ENCODE results near the gene SUSD5. TPM values are rescaled to one million over a fixed set of nuclear protein-coding genes. Genes with fewer than 3 reads are reported as not detected.

The SUSD5 gene
- total RNA-seq, 1 experiment from 2014 or later, result 1.2 TPM

- TF ChIP-seq AR (CRISPR knock-in tag; IDR thresholded peaks at IDR 0.05) (no peak), FOXP1 (CRISPR knock-in tag; IDR thresholded peaks at IDR 0.05; ENCODE audit: borderline replicate concordance) (no peak), ZNF671 (CRISPR knock-in tag; IDR thresholded peaks at IDR 0.05) (no peak)
Measured at GRCh38 chr3:33173672-33174071, 44.9 kb downstream of the SUSD5 start (continued).

DNA sequence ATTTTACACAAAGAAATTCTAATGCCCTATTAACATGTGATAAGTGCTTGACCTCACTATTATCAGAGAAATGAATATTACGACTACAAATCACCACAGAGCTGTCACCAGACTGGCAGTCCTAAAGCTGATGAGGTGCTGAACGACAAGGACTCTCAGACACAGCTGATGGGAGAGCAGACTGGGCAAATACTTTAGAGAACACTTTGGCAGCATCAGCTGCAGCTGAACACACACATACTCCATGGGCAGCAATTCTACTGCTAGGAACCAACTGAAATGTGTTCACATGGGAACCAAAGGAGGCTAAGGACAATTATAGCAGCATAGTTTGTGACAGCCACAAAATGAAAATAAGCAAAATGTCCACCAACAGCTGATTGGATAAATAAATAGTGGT, 45.5 kb downstream of the SUSD5 start:
- Mint-ChIP-seq H3K9me3 (peaks cover 3% of the 10 kb centered on the region; the same call in 1 of the 2 replicates), H3K4me3 (no peak overlapping the region), H3K4me1 (no peaks in the 10 kb centered on the region), H3K27me3 (ENCODE audit: low read depth) (no peaks in the 10 kb centered on the region), H3K27ac (no peak overlapping the region), H3K36me3 (no peaks in the 10 kb centered on the region)
- ChIA-PET POLR2A (interaction anchor here (0.6 kb wide), 1 partner anchor 378 kb away, joined by 4 read pairs; no protein-coding TSS in a partner anchor), CTCF (interaction anchor here (0.8 to 1.2 kb wide), 2 partner anchors 29 to 200 kb away, joined by 4 to 6 read pairs; no protein-coding TSS in a partner anchor)
- no peak for ATAC-seq
- TF ChIP-seq AR (CRISPR knock-in tag; IDR thresholded peaks at IDR 0.05) (no peak), CDX4 (CRISPR knock-in tag; IDR thresholded peaks at IDR 0.05; ENCODE audit: borderline replicate concordance) (no peak), ETV6 (CRISPR knock-in tag; IDR thresholded peaks at IDR 0.05) (no peak), NFE2L1 (CRISPR knock-in tag; IDR thresholded peaks at IDR 0.05) (no peak)
- TF ChIP-seq, protein P1, sequence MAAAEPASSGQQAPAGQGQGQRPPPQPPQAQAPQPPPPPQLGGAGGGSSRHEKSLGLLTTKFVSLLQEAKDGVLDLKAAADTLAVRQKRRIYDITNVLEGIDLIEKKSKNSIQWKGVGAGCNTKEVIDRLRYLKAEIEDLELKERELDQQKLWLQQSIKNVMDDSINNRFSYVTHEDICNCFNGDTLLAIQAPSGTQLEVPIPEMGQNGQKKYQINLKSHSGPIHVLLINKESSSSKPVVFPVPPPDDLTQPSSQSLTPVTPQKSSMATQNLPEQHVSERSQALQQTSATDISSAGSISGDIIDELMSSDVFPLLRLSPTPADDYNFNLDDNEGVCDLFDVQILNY (CRISPR knock-in tag; IDR thresholded peaks at IDR 0.05), result no peak
- no peak for DNase-seq (ENCODE audit: low spot score)

- no peak for DNase-seq (ENCODE audit: low spot score)
- TF ChIP-seq ZNF416 (CRISPR knock-in tag; IDR thresholded peaks at IDR 0.05), result no peak
- TF ChIP-seq, protein P2, sequence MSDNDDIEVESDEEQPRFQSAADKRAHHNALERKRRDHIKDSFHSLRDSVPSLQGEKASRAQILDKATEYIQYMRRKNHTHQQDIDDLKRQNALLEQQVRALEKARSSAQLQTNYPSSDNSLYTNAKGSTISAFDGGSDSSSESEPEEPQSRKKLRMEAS (CRISPR knock-in tag; IDR thresholded peaks at IDR 0.05), result no peak
- TF ChIP-seq, protein P3, sequence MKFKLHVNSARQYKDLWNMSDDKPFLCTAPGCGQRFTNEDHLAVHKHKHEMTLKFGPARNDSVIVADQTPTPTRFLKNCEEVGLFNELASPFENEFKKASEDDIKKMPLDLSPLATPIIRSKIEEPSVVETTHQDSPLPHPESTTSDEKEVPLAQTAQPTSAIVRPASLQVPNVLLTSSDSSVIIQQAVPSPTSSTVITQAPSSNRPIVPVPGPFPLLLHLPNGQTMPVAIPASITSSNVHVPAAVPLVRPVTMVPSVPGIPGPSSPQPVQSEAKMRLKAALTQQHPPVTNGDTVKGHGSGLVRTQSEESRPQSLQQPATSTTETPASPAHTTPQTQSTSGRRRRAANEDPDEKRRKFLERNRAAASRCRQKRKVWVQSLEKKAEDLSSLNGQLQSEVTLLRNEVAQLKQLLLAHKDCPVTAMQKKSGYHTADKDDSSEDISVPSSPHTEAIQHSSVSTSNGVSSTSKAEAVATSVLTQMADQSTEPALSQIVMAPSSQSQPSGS (CRISPR knock-in tag; IDR thresholded peaks at IDR 0.05; ENCODE audit: borderline replicate concordance, low read depth), result no peak
- TF ChIP-seq, protein P4, sequence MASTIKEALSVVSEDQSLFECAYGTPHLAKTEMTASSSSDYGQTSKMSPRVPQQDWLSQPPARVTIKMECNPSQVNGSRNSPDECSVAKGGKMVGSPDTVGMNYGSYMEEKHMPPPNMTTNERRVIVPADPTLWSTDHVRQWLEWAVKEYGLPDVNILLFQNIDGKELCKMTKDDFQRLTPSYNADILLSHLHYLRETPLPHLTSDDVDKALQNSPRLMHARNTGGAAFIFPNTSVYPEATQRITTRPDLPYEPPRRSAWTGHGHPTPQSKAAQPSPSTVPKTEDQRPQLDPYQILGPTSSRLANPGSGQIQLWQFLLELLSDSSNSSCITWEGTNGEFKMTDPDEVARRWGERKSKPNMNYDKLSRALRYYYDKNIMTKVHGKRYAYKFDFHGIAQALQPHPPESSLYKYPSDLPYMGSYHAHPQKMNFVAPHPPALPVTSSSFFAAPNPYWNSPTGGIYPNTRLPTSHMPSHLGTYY (CRISPR knock-in tag; IDR thresholded peaks at IDR 0.05), result no peak
- no peak for TF ChIP-seq KAT7 (CRISPR knock-in tag; IDR thresholded peaks at IDR 0.05; ENCODE audit: borderline replicate concordance)
- no peak for TF ChIP-seq RORB (CRISPR knock-in tag; IDR thresholded peaks at IDR 0.05)
- no peak for TF ChIP-seq FOXP1 (CRISPR knock-in tag; IDR thresholded peaks at IDR 0.05; ENCODE audit: borderline replicate concordance)
- TF ChIP-seq, protein P5, sequence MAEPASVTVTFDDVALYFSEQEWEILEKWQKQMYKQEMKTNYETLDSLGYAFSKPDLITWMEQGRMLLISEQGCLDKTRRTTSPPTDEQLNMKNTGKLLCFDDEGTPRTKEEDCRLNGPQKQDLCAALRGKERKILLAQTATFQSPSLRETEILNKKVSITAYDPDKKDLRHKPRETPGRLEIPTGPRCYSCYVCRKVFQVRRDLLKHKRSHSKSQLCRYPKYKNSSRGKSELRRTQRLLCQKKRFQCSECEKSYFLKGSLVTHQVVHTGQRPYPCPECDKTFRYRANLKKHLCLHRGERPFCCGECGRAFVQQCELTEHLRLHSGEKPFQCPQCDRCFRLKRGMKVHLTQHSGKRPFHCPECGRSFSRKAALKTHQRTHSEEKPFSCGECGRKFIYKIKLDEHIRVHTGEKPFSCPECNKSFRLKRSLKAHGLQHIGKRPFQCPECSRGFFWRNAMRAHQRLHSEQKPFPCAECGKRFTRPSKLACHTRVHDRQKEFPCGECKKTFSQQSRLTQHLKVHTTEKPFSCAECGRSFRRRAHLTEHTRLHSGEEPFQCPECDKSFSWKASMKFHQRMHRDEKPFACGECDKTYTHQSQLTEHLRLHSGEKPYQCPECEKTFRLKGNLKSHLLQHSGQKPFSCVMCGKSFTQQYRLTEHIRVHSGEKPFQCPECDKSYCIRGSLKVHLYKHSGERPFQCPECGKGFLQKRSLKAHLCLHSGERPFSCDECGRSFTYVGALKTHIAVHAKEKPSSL (CRISPR knock-in tag; conservative IDR thresholded peaks at IDR 0.05), result no peak
- CTCF ChIA-PET, result no interaction called here
- no peak for ATAC-seq
- H3K4me3 Mint-ChIP-seq, result no peak overlapping the region
- H3K36me3 Mint-ChIP-seq, result no peaks in the 10 kb centered on the region
- no peaks in the 10 kb centered on the region for H3K9me3 Mint-ChIP-seq
- H3K27ac Mint-ChIP-seq, result no peak overlapping the region
- no peaks in the 10 kb centered on the region for H3K4me1 Mint-ChIP-seq
- no peaks in the 10 kb centered on the region for H3K27me3 Mint-ChIP-seq (ENCODE audit: low read depth)
- POLR2A ChIA-PET, result interaction anchor here (0.6 to 0.7 kb wide), 2 partner anchors 242 to 608 kb away, joined by 3 to 6 read pairs; no protein-coding TSS in a partner anchor
Measured at GRCh38 chr3:33171580-33171979, 47.0 kb downstream of the SUSD5 start.
